Left ventricle myocardium inferior (tissue), 1 donor: Measurements from ENCODE around the gene PTPRR. TPM values are rescaled to one million over a fixed set of nuclear protein-coding genes. Genes with fewer than 3 reads are reported as not detected.
"Not testable (repeated sequence)": the region's sequence is repeated elsewhere in the genome, so short reads cannot be mapped to it uniquely, and the experiment has no call there.

Experiments
- DNase-seq: peaks from one replicate; pipeline ENCODE4 v3.0.0-alpha.2; 2020
- H3K27ac ChIP-seq: fragments of 200-600 bp; replicated peaks from 2 replicates; pipeline ENCODE4 v1.8.0; 2021
- H3K27me3 ChIP-seq: fragments of 200-600 bp; 2 replicates; pipeline ENCODE4 v1.8.0; 2021; ENCODE audit warnings: low read depth
- H3K36me3 ChIP-seq: fragments of 200-600 bp; 2 replicates; pipeline ENCODE4 v1.8.0; 2021
- H3K4me1 ChIP-seq: fragments of 200-600 bp; 2 replicates; pipeline ENCODE4 v1.8.0; 2021
- H3K4me3 ChIP-seq: fragments of 200-600 bp; 2 replicates; pipeline ENCODE4 v1.8.0; 2021; ENCODE audit warnings: mild to moderate bottlenecking, moderate library complexity
- H3K9me3 ChIP-seq: fragments of 200-600 bp; replicated peaks from 2 replicates; pipeline ENCODE4 v1.8.0; 2021
- CTCF ChIP-seq: fragments of 200-600 bp; IDR thresholded peaks from 2 replicates; pipeline ENCODE4 v1.8.0; 2021; ENCODE audit warnings: antibody characterized with exemption, mild to moderate bottlenecking, borderline replicate concordance
- intact Hi-C: fragments of 100-400 bp; cut with micrococcal nuclease; formaldehyde crosslinking; loops from one replicate; pipeline ENCODE4 v1.11.0; 2022
- total RNA-seq: library from RNA; stranded (reverse); fragmentation: NEBNext Ultra II Directional; extraction: Animal tissue kit (Norgen Biotek cat#: 25700); gene quantifications from one replicate; pipeline ENCODE4 v1.2.1, GENCODE V29; 2021
- donor health status: DM: no; HTN: yes; CAD: no; lungs with severe emphysema.

Gene PTPRR
- total RNA-seq, 1 donor from 2014 or later, result 1.3 TPM

- intact Hi-C loops, result no loop called here
These were observed 105.5 kb downstream of the PTPRR start for GRCh38 chr12:70815056-70815455.

GRCh38 chr12:70813559-70813958, 107.0 kb downstream of the PTPRR start:
- intact Hi-C loops, result no loop called here
- Histone ChIP-seq H3K27me3 (no peaks in the 10 kb centered on the region), H3K4me1 (no peaks in the 10 kb centered on the region), H3K9me3 (no peaks in the 10 kb centered on the region), H3K36me3 (no peaks in the 10 kb centered on the region), H3K4me3 (no peak overlapping the region), H3K27ac (no peak overlapping the region)
- no peak for TF ChIP-seq CTCF
- no peak for DNase-seq

More at GRCh38 chr12:70815056-70815455, 105.5 kb downstream of the PTPRR start:
- H3K27ac ChIP-seq, result no peak overlapping the region
- H3K4me3 ChIP-seq, result no peak overlapping the region
- H3K27me3 ChIP-seq, result no peaks in the 10 kb centered on the region
- no peak for DNase-seq
- no peaks in the 10 kb centered on the region for H3K4me1 ChIP-seq
- H3K9me3 ChIP-seq, result no peaks in the 10 kb centered on the region
- H3K36me3 ChIP-seq, result no peaks in the 10 kb centered on the region
- no peak for TF ChIP-seq CTCF

GRCh38 chr12:70812136-70812535, 108.4 kb downstream of the PTPRR start:
- DNase-seq, result no peak
- H3K27me3 ChIP-seq, result no peaks in the 10 kb centered on the region
- no peak overlapping the region for H3K4me3 ChIP-seq
- H3K4me1 ChIP-seq, result no peaks in the 10 kb centered on the region
- peaks cover 7% of the 10 kb centered on the region for H3K9me3 ChIP-seq
- H3K27ac ChIP-seq, result no peak overlapping the region
- no peaks in the 10 kb centered on the region for H3K36me3 ChIP-seq
- TF ChIP-seq CTCF, result no peak
- intact Hi-C loops, result no loop called here

GRCh38 chr12:70809887-70810286, 110.7 kb downstream of the PTPRR start:
- Histone ChIP-seq H3K27ac (no peak overlapping the region), H3K9me3 (peaks cover 7% of the 10 kb centered on the region), H3K27me3 (no peaks in the 10 kb centered on the region), H3K4me3 (no peak overlapping the region), H3K36me3 (no peaks in the 10 kb centered on the region), H3K4me1 (no peaks in the 10 kb centered on the region)
- TF ChIP-seq CTCF, result no peak
- intact Hi-C loops, result no loop called here
- no peak for DNase-seq

GRCh38 chr12:70807993-70808392, 112.5 kb downstream of the PTPRR start:
- H3K4me3 ChIP-seq, H3K9me3 ChIP-seq, H3K4me1 ChIP-seq, H3K27ac ChIP-seq, DNase-seq, H3K36me3 ChIP-seq, H3K27me3 ChIP-seq, intact Hi-C loops: not testable (repeated sequence)

- Histone ChIP-seq H3K9me3 (peaks cover 7% of the 10 kb centered on the region), H3K4me1 (no peaks in the 10 kb centered on the region), H3K27me3 (no peaks in the 10 kb centered on the region), H3K4me3 (no peak overlapping the region), H3K27ac (no peak overlapping the region), H3K36me3 (no peaks in the 10 kb centered on the region)
- no peak for TF ChIP-seq CTCF
- DNase-seq, result no peak
- intact Hi-C loops, result no loop called here
These were observed 113.7 kb downstream of the PTPRR start for GRCh38 chr12:70806827-70807226.
